ENCODE data around the gene SUCLG1.

DNA sequence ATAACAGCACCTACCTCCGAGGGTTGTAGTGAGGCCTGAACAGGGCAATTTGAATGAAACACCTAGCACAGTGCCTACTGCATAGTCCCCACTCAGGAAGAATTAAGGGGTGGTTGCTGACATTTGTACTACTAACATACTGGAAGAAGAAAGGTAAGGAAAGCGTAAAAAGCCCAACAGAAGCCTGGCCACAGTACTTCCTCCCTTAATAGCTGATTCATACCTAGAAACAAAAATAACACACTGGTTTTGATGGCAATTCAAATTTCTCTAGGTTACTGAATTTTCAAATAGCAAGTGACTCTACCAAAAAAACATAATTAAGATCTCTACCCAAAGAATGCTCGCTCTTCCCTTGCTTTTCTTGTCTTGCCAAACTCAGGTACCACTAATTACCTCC, 16.2 kb downstream of the SUCLG1 start:
- TF ChIP-seq CTCF (IDR thresholded peaks at IDR 0.05) (no peak), ZFX (IDR thresholded peaks at IDR 0.05; ENCODE audit: borderline replicate concordance) (no peak)
